ENCODE measurements around the gene ACP4.
"Not testable (repeated sequence)": the region's sequence is repeated elsewhere in the genome, so short reads cannot be mapped to it uniquely, and the experiment has no call there.

ACP4 gene

DNA sequence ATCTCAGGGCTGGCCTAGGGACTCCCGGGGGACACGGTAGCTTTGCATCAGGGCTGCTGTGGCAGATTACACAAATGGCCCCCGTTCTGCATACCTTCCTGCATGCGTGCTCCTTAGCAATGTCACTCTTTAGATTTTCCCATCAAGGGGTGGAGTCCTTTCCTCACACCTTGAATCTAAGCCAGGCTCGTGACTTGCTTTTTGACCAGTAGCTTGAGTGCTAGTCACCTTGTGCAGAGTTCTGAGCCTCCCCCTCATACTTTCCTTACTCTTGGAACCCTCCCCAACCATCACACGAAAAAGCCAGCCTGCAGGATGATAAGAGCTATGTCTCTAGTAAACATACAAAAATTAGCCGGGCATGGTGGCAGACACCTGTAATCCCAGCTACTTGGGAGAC, 16.8 kb upstream of the ACP4 start:
- in situ Hi-C loops (cut with MboI; ENCODE audit: low sequenced_read_pairs) = not testable (repeated sequence)

DNA sequence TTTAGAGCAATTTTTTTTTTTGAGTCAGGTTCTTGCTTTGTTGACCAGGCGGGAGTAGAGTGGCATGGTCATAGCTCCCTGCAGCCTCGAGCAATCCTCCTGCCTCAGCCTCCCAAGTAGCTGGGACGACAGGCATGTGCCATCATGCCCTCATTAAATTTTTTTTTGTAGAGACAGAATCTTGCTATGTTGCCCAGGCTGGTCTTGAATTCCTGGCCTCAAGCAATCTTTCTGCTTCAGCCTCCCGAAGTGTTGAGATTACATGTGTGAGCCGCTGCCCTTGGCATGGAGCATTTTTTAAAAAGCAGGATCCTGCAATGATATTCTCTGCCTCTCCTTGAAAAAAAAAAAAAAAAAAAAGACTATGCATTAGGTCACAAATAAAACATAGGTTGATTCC, 14.1 kb upstream of the ACP4 start:
- in situ Hi-C loops (cut with MboI; ENCODE audit: low sequenced_read_pairs) = loop anchor here (25.0 kb wide), 1 partner anchor 414 kb away; the partner anchor contains the start of gene NAPSA

DNA sequence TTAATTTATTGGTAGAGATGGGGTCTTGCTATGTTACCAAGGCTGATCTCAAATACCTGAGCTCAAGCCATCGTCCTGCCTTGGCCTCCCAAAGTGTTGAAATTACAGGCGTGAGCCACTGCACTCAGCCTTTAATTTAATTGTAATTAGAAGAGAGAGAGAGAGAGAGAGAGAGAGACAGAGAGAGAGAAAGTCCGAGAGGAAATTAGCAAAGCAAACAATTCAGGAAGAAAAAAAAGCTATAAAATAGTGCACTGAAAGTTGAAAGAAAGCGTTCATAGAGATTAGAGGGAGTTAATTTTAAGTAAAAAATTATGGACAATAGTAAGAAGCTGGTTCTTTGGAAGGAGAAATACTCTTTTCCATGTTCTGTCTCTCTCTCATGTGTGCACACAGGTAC, 13.0 kb upstream of the ACP4 start:
- in situ Hi-C loops (cut with MboI; ENCODE audit: low sequenced_read_pairs) = loop anchor here (25.0 kb wide), 1 partner anchor 415 kb away; the partner anchor contains the start of gene NAPSA

DNA sequence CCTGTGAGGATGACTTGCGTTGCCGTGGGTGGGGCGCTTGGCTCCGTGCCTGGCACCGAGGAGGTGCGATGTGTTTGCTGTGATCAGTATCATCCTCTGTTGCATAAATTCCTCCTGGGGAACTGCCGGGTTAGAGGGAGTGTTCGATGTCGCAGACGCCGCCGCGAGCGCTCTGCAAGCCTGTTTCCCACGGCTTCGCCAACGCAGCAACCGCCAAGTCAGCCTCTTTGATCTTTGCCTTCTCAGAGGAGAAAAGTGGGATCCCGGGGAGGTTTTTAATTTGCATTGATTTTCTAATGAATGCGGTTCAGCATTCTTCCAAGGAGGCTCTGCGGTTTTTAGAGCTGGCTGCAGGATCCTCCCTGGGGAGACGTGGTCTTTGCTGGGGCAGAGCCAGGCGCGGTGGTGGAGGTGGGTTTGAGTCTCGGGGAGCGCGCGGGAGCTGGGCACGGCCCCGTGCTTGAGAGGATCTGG, 12.3 kb upstream of the ACP4 start:
- in situ Hi-C loops (cut with MboI; ENCODE audit: low sequenced_read_pairs) = loop anchor here (25.0 kb wide), 1 partner anchor 416 kb away; the partner anchor contains the start of gene NAPSA

DNA sequence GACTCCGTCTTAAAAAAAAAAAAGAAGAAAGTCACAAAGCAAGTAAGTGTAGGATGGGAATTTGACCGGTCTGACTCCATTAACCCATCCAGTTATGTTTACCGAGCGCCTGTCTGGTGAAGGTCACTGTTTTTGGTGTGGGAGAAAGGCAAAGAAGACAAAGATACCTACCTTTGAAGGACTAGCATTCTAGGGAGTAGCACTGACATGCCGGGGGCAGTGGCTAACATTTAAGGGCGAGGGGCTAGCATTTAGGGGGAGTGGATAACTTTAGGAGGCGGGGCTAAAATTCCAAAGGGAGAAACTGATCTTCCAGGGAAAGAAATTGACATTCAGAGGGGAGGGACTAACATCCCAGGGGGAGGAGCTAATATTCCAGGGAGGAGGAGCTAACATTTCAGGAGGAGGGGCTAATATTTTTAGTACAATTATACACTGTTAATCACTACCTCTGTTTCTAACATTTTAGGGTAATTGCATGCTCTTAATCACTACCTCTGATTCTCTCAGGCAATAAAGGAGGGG, 11.2 kb upstream of the ACP4 start:
- in situ Hi-C loops (cut with MboI; ENCODE audit: low sequenced_read_pairs) = loop anchor here (25.0 kb wide), 1 partner anchor 417 kb away; the partner anchor contains the start of gene NAPSA

DNA sequence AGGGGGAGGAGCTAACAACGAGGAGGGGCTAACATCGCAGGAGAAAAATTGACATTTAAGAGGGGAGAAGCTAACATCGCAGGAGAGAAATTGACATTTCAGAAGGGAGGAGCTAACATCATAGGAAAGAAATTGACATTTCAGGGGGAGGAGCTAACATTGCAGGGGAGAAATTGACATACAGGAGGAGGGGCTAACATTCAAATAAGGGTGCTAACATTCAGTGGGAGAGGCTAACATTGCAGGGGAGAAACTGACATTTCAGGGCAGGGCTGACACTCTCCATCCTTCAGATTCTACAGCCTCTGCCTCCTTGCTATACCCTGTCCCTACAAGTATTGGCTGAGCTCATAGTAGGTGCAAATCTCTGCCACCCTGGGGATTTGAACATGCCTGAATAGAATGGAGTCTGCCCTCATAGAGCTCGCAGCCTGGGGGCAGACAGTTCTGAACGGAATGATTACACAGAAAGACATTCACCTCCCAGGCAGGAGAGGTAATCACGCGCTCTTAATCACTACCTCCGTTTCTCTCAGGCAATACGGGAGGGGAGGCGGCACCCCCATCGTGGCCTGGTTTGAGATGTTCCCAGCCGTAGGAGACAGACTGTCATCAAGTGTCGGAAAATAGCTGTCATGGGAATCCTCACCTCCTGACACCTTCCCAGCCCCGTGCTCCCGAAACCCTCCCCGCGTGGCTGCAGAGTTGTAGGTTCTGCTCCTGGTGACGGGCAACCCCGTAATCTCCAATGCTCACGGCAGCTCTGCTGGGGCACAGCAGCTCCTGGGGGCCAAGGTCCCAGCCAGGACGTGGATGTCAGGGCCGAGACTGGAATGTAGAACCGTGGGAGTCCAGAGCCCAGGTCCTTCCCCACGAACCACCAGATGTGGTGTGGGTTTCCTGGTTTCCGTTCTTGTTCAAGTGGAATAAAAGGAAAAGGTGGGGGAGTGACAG, 10.4 kb upstream of the ACP4 start:
- in situ Hi-C loops (cut with MboI; ENCODE audit: low sequenced_read_pairs) = loop anchor here (10.0 to 25.0 kb wide), 2 partner anchors 245 to 417 kb away; partner anchors contain the start of gene NAPSA

DNA sequence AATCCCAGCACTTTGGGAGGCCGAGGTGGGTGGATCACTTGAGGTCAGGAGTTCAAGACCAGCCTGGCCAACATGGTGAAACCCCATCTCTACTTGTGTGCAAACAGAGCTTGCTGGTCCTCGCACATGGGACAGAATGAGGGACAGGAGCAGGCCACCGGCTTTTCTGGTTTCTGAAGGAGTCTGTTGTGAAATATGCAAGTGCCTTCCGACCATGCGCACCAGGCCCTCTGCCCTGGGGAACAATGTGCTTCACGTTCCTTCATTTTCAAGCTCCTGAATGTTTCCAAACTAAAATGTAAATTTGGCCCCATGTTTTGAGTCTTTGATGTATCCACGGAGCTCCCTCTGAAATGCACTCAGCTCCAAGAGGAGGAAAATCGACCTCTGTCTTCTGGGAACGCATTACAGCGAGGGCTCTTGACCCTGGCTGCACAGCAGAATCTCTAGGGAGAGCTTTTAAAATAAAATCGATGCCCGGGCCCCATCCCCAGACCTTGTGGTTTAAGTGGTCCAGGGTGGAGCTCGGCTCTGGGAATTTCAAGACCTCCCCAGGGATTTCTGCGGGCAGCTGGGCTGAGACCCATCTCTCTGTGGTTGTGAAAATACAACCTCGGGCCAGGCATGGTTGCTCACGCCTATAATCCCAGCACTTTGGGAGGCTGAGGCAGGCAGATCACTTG, 9.3 kb upstream of the ACP4 start:
- in situ Hi-C loops (cut with MboI; ENCODE audit: low sequenced_read_pairs) = loop anchor here (10.0 to 25.0 kb wide), 2 partner anchors 246 to 419 kb away; partner anchors contain the start of gene NAPSA

DNA sequence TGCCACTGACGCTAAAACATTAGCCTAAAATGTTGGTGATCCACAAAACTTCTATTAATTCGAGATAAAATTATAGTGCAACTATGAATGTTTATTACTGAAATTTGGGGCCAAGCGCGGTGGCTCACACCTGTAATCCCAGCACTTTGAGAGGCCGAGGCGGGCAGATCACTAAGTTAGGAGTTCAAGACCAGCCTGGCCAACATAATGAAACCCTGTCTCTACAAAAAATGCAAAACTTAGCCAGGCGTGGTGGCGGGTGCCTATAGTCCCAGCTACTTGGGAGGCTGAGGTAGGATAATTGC, 6.4 kb upstream of the ACP4 start:
- in situ Hi-C loops (cut with MboI; ENCODE audit: low sequenced_read_pairs) = loop anchor here (10.0 to 25.0 kb wide), 2 partner anchors 249 to 421 kb away; partner anchors contain the start of gene NAPSA

DNA sequence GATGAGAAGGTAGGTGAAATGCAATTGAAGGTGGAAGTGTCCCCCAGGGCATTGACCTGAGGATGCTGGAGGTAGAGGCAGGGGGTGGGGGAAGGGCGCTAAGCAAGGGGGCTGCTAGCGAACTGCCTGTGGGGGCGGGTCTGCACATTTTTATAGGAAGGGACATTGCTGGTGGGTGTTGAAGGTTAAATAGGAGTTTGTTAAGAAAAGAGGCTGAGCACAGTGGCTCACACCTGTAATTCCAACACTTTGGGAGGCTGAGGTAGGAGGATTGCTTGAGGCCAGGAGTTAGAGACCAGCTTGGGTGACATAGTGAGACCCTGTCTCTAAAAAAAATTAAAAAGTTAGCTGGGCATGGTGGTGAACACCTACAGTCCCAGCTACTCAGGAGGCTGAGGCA, 5.5 kb upstream of the ACP4 start:
- in situ Hi-C loops (cut with MboI; ENCODE audit: low sequenced_read_pairs) = loop anchor here (10.0 to 25.0 kb wide), 2 partner anchors 250 to 422 kb away; partner anchors contain the start of gene NAPSA

DNA sequence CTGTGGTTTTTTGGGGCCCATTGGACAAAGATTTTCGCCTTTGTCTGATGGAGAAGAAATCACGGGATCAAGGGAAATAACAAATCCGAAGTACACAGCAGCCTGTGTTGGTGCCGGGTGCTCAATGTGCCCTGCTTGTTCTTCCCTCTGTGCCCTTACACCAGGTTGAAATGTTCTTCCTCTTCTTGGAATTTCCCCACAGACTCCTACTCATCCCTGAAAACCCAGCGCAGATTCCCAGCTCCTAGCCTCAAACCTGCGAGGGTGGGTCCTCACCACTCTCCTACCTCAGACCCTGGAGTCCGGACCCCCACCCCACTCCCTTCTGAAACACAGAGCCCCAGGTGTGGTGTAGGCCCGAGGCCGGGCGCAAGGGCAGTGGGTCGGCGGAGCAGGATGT, 4.9 kb upstream of the ACP4 start:
- in situ Hi-C loops (cut with MboI; ENCODE audit: low sequenced_read_pairs) = loop anchor here (10.0 to 25.0 kb wide), 2 partner anchors 251 to 423 kb away; partner anchors contain the start of gene NAPSA

DNA sequence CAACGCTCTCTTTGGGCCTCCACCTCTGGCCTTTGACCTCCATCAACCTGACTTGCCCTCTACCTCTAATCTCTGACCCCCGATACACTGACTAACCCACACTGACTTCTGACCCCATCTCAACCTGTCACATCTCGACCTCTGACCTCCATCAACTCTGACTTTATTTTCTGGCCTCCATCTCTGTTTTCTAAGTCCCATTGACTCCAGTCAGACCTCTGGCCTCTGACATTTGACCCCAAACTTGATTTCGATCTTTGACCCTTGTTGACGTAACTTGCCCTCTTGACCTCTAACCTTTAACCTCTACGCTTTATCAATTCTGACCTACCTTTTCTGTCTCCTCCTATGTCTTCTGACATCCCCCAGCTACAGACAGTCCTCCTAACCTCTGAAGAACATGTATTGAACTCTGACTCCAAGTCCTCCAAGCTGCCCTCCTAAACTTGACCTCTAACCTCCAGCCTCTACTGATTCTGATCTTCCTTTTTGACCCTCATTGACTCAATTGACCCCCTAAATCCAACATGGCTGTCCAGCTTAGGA, 780 bp downstream of the ACP4 start:
- in situ Hi-C loops (cut with MboI; ENCODE audit: low sequenced_read_pairs) = loop anchor here (25.0 kb wide), 1 partner anchor 429 kb away; the partner anchor contains the start of gene NAPSA

DNA sequence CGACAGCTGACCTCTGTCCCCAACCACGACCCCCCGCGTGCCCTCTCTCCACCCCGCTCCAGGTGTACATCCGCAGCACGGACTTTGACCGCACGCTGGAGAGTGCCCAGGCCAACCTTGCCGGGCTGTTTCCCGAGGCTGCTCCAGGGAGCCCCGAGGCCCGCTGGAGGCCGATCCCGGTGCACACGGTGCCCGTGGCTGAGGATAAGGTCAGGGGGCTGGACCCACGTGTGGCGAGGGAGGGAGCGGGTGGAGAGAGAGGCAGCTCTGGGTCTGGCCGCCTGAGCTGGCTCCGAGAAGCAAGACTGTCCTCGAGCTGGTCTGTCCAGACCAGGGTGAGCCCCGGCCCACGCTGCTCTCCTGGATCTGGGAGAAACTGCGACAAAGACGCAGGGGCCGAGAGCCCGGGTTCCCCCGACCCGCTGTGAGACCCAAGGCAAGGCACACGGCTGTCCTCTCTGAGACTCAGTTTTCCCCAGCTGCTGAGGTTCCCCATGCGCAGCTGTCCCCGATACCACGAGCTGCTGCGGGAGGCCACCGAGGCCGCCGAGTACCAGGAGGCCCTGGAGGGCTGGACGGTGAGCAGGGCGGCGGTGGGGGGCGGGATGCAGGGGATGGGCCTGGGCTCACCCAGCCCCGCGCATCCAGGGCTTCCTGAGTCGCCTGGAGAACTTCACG, 1.5 kb downstream of the ACP4 start:
- in situ Hi-C loops (cut with MboI; ENCODE audit: low sequenced_read_pairs) = loop anchor here (25.0 kb wide), 1 partner anchor 429 kb away; the partner anchor contains the start of gene NAPSA

DNA sequence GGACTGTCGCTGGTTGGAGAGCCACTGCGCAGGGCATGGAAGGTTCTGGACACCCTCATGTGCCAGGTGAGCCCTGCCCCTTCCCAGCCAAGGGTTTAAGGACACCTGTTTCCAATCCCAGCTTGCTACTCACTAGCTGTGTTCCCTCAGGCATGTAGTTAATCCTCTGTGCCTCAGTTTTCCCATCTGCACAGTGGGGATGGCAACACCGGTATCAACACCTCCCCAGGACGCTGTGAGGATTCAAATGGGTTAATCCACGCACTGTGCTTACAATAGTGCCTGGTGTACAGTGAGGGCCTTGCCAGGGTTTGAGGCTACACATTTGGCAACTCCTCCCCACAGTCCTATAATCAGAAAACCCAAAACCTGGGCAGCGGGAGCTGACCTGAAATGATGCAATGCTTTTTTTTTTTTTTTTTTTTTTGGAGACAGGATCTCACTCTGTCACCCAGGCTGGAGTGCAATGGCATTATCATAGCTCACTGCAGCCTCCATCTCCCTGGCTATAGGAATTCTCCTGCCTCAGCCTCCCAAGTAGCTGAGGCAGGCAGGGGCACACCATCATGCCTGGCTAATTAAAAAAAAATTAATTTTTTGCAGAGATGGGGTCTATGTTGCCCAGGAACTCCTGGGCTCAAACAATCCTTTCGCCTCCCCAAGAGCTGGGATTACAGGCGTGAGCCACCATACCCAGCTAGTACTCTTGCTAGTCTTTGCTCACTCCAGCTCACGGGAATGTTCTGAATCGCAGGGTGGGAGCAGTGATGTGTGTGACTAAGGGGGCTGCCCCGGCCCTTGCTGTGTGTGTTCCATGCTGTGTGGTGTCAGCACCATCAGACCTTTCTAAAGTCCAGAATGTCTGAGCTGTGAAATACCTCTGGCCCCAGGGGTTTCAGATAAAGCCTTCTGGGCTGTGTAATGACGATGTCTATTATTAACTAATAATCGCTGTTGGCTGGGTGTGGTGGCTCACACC, 2.3 kb downstream of the ACP4 start:
- in situ Hi-C loops (cut with MboI; ENCODE audit: low sequenced_read_pairs) = loop anchor here (25.0 kb wide), 1 partner anchor 430 kb away; the partner anchor contains the start of gene NAPSA

DNA sequence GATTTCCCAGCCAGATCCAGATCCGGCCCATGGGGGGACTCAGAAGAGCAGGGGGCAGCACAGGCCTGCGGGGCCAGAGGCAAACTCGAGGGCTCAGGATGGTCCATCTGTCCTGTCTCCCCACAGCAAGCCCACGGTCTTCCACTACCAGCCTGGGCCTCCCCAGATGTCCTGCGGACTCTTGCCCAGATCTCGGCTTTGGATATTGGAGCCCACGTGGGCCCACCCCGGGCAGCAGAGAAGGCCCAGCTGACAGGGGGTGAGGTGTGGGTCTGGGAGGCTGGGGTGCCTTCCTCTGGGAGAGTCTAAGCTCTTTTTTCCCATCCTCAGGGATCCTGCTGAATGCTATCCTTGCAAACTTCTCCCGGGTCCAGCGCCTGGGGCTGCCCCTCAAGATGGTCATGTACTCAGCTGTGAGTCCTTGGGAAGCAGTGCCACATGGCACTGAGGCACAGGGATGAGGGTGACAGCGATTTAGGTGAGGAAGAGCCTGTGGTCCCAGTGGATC, 3.4 kb downstream of the ACP4 start:
- in situ Hi-C loops (cut with MboI; ENCODE audit: low sequenced_read_pairs) = loop anchor here (25.0 kb wide), 1 partner anchor 431 kb away; the partner anchor contains the start of gene NAPSA

DNA sequence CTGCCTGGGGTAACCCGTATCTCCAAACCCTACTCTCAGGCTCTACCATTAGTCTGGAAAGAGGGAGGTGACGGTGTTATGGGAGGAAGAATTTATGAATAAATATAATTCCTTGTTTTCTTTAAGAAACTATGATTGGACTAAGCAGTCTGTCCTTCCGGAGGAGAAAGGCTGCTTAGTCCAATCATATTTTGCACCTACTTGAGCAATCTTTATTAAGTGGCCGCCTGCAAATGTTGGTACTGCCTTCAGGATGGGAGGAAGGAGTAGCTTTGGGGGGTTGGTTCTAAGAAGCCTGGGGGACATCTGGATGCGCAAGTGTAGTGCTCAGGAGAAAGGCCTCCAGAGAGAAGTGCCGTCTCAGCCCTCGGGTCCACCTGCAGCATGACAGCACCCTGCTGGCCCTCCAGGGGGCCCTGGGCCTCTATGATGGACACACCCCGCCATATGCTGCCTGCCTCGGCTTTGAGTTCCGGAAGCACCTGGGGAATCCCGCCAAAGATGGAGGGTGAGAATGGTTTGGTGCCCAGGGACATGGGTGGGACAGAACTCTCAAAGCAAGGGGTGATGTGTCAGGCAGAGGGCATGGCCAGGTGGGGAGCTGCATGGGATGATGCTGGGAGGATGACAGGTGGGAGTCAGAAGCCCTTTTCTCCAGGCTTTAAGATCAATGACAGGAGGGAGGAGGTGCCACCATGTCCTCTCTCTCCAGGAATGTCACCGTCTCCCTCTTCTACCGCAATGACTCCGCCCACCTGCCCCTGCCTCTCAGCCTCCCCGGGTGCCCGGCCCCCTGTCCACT, 4.1 kb downstream of the ACP4 start:
- in situ Hi-C loops (cut with MboI; ENCODE audit: low sequenced_read_pairs) = loop anchor here (25.0 kb wide), 1 partner anchor 432 kb away; the partner anchor contains the start of gene NAPSA

DNA sequence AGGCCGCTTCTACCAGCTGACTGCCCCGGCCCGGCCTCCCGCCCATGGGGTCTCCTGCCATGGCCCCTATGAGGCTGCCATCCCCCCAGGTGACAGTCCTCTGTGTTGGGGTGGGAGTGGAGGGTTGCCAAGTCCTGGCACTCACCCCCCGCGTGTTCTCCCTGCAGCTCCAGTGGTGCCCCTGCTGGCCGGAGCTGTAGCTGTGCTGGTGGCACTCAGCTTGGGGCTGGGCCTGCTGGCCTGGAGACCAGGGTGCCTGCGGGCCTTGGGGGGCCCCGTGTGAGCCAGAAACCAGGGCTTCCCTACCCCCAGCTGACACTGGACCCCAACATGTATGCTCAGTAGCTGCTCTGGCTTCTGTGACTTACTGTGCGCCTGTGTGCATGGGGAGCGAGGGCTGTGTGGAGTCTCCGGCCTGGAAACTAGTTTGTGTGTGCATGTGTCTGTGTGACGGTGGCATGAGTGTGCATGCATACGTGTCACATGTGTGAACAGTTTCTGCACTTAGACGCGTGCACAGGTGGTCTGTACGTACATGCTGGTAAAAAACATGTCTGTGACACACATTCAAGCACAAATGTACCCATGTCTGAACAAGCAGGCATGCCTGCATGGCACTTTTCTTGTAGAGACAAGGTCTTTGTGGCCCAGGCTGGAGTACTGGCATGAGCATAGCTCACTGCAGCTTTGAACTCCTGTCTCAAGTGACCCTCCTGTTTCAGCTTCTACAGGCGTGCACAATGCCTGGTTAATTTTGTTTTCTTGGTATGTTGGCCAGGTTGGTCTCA, 4.9 kb downstream of the ACP4 start:
- in situ Hi-C loops (cut with MboI; ENCODE audit: low sequenced_read_pairs) = loop anchor here (25.0 kb wide), 1 partner anchor 433 kb away; the partner anchor contains the start of gene NAPSA

DNA sequence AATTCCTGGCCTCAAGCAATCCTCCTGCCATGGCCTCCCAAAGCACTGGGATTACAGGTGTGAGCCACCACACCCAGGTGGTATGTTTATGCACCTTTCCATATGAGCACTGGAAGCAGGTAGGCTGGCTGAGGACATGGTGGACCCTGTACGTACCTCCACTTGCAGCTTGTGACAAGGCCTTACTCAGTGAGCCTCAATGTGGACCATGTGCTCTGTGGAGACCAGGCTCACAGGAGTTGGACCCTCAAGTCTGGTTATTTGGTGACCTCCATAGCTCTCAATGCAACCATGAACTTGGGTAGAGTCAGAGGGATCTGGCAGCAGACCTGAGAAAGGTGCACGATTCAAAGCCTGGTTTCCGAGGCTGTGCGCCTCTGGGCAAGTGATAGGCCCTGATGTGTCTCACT, 5.5 kb downstream of the ACP4 start:
- in situ Hi-C loops (cut with MboI; ENCODE audit: low sequenced_read_pairs) = loop anchor here (25.0 kb wide), 1 partner anchor 433 kb away; the partner anchor contains the start of gene NAPSA

Measured in HL-60/S4 treated with phorbol 12-myristate 13-acetate at 8.2 ng/mL for 4 days and 3 days (cell line).